ENCODE results near the gene CACTIN.
A peak's percentile ranks its signal among the peaks of the same experiment; 100 is the strongest.

The CACTIN gene

DNA sequence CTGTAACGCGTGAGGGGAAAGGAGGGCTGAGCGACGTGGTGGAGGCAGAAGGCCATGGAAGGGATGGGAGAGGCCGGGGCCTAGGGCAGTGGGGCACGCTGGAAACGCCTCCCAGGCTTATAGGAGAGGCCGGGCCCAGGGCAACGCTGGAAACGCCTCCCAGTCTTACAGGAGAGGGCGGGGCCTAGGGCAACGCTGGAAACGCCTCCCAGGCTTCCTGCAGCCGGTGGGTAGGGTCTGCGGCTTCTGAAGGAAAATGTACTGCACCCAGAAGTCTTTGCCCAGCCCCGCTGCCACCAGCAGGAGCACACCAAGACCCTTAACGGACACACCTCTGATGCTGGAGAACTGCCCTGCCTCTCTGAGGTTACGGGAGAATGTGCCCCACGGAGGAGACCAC lies 9.1 kb downstream of the CACTIN start:
- no peak overlapping the region for H2BK12ac ChIP-seq (ENCODE audit: low read length in 2 of 2)
- WGBS, result 85% methylated on average over 19 of the region's 19 CpGs
- no peak overlapping the region for H2BK5ac ChIP-seq (ENCODE audit: low read depth, low read length, poor library complexity, severe bottlenecking)
- H3K18ac ChIP-seq (ENCODE audit: low read depth in 1 of 2, low read length in 2 of 2), result no peak overlapping the region
- H2BK15ac ChIP-seq (ENCODE audit: low read depth, poor library complexity, severe bottlenecking), result no peak overlapping the region
- no peaks in the 10 kb centered on the region for H3K9me3 ChIP-seq (ENCODE audit: control insufficient read depth, low read length)
- peaks cover 12% of the 10 kb centered on the region for H3K4me1 ChIP-seq (ENCODE audit: control insufficient read depth, insufficient read depth, low read depth, low read length)
- no peak overlapping the region for H3K14ac ChIP-seq (ENCODE audit: low read length in 2 of 2)
- no peak overlapping the region for H4K8ac ChIP-seq (ENCODE audit: low read length)
- no peak overlapping the region for H3K27ac ChIP-seq (ENCODE audit: low read length, poor library complexity, severe bottlenecking)
- no peak overlapping the region for H4K91ac ChIP-seq (ENCODE audit: low read length)
- no peak overlapping the region for H3K4me3 ChIP-seq (ENCODE audit: insufficient read depth in 1 of 2, low read depth in 1 of 2, low read length in 2 of 2)
- no peak overlapping the region for H3K9ac ChIP-seq (ENCODE audit: low read length)
- no peaks in the 10 kb centered on the region for H3K27me3 ChIP-seq (ENCODE audit: control insufficient read depth in 1 of 2, insufficient read depth in 1 of 2, low read length in 2 of 2)
- H3K4me2 ChIP-seq (ENCODE audit: low read length, poor library complexity, severe bottlenecking), result no peak overlapping the region
- H3K79me1 ChIP-seq (replicated peaks; ENCODE audit: low read length, poor library complexity, severe bottlenecking), result peaks cover 28% of the 10 kb centered on the region
- no peak for DNase-seq
- no peak overlapping the region for H2AK5ac ChIP-seq (ENCODE audit: low read length, severe bottlenecking)
- H3K23ac ChIP-seq (ENCODE audit: low read length in 2 of 2), result no peak overlapping the region
- no peak overlapping the region for H3K4ac ChIP-seq (ENCODE audit: low read depth in 1 of 2, low read length in 2 of 2)
- H2BK120ac ChIP-seq (ENCODE audit: low read depth, low read length), result no peak overlapping the region
- H2AFZ ChIP-seq (ENCODE audit: low read depth, low read length), result no peak overlapping the region
- H3K36me3 ChIP-seq (ENCODE audit: control insufficient read depth in 1 of 2, insufficient read depth in 2 of 2, low read depth in 1 of 2, low read length in 2 of 2), result peaks cover 32 to 94% of the 10 kb centered on the region in 2 experiments

- peaks cover 38 to 94% of the 10 kb centered on the region in 2 experiments for H3K36me3 ChIP-seq (ENCODE audit: control insufficient read depth in 1 of 2, insufficient read depth in 2 of 2, low read depth in 1 of 2, low read length in 2 of 2)
- no peak overlapping the region for H3K23ac ChIP-seq (ENCODE audit: low read length in 2 of 2)
- H3K14ac ChIP-seq (ENCODE audit: low read length in 2 of 2), result no peak overlapping the region
- H3K18ac ChIP-seq (ENCODE audit: low read depth in 1 of 2, low read length in 2 of 2), result no peak overlapping the region
- 95% methylated on average over 26 of the region's 26 CpGs for WGBS
- H2AK5ac ChIP-seq (ENCODE audit: low read length, severe bottlenecking), result no peak overlapping the region
- peaks cover 20% of the 10 kb centered on the region for H3K79me1 ChIP-seq (replicated peaks; ENCODE audit: low read length, poor library complexity, severe bottlenecking)
- no peak overlapping the region for H2BK12ac ChIP-seq (ENCODE audit: low read length in 2 of 2)
- no peak overlapping the region for H3K4me2 ChIP-seq (ENCODE audit: low read length, poor library complexity, severe bottlenecking)
- no peak overlapping the region for H4K8ac ChIP-seq (ENCODE audit: low read length)
- H2AFZ ChIP-seq (ENCODE audit: low read depth, low read length), result no peak overlapping the region
- no peak overlapping the region for H3K4ac ChIP-seq (ENCODE audit: low read depth in 1 of 2, low read length in 2 of 2)
- no peak overlapping the region for H4K91ac ChIP-seq (ENCODE audit: low read length)
- H3K9me3 ChIP-seq (ENCODE audit: control insufficient read depth, low read length), result no peaks in the 10 kb centered on the region
- no peak overlapping the region for H3K9ac ChIP-seq (ENCODE audit: low read length)
- H2BK120ac ChIP-seq (ENCODE audit: low read depth, low read length), result no peak overlapping the region
- no peaks in the 10 kb centered on the region for H3K27me3 ChIP-seq (ENCODE audit: control insufficient read depth in 1 of 2, insufficient read depth in 1 of 2, low read length in 2 of 2)
- DNase-seq, result no peak
- H2BK15ac ChIP-seq (ENCODE audit: low read depth, poor library complexity, severe bottlenecking), result peak overlapping the region; percentile 32
- no peak overlapping the region for H2BK5ac ChIP-seq (ENCODE audit: low read depth, low read length, poor library complexity, severe bottlenecking)
- H3K4me1 ChIP-seq (ENCODE audit: control insufficient read depth, insufficient read depth, low read depth, low read length), result peaks cover 12% of the 10 kb centered on the region
- H3K27ac ChIP-seq (ENCODE audit: low read length, poor library complexity, severe bottlenecking), result no peak overlapping the region
- H3K4me3 ChIP-seq (ENCODE audit: insufficient read depth in 1 of 2, low read depth in 1 of 2, low read length in 2 of 2), result no peak overlapping the region
Measured at GRCh38 chr19:3615524-3616135, 11.0 kb downstream of the CACTIN start.

DNA sequence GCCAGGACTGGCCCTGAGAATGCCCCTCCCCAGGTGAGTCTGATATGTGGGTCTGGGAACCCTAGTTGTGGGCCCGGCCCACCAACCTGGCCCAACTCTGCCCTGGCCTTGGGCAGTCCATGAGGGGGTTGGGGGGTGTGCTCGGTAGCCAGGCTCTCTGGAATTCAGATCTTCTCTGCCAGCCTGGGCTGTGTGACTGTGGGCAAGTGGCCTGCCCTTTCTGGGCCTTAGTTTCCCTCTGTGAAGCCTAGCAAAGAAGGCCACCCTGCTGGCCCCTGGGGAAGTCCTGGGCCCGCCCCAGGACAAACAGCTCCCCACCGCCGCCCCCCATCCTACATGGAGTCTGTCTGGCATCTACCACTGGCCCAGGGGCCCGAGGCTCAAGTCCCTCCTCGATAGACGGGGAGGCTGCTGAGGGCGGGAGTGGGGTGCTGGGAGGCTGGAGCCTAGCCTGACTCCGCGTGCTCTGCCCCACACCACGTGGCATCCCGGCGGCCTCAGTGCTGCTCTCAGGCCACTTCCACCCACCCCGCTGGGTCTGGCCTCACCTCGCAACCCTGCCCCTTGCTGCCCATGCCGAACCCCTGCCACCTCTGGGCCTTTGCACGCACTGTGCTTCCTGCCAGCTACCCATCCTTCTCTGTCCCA lies 11.6 kb downstream of the CACTIN start:
- H3K23ac ChIP-seq (ENCODE audit: low read length in 2 of 2), result no peak overlapping the region
- DNase-seq, result no peak
- no peak overlapping the region for H2AK5ac ChIP-seq (ENCODE audit: low read length, severe bottlenecking)
- H3K9me3 ChIP-seq (ENCODE audit: control insufficient read depth, low read length), result no peaks in the 10 kb centered on the region
- H2BK5ac ChIP-seq (ENCODE audit: low read depth, low read length, poor library complexity, severe bottlenecking), result no peak overlapping the region
- peaks cover 18% of the 10 kb centered on the region for H3K79me1 ChIP-seq (replicated peaks; ENCODE audit: low read length, poor library complexity, severe bottlenecking)
- no peak overlapping the region for H3K14ac ChIP-seq (ENCODE audit: low read length in 2 of 2)
- no peak overlapping the region for H2BK120ac ChIP-seq (ENCODE audit: low read depth, low read length)
- H3K4me3 ChIP-seq (ENCODE audit: insufficient read depth in 1 of 2, low read depth in 1 of 2, low read length in 2 of 2), result no peak overlapping the region
- H3K27ac ChIP-seq (ENCODE audit: low read length, poor library complexity, severe bottlenecking), result no peak overlapping the region
- H3K4ac ChIP-seq (ENCODE audit: low read depth in 1 of 2, low read length in 2 of 2), result no peak overlapping the region
- no peak overlapping the region for H2AFZ ChIP-seq (ENCODE audit: low read depth, low read length)
- H3K18ac ChIP-seq (ENCODE audit: low read depth in 1 of 2, low read length in 2 of 2), result no peak overlapping the region
- H3K4me1 ChIP-seq (ENCODE audit: control insufficient read depth, insufficient read depth, low read depth, low read length), result peaks cover 15% of the 10 kb centered on the region
- WGBS, result 92% methylated on average over 17 of the region's 18 CpGs
- H3K36me3 ChIP-seq (ENCODE audit: control insufficient read depth in 1 of 2, insufficient read depth in 2 of 2, low read depth in 1 of 2, low read length in 2 of 2), result peaks cover 38 to 94% of the 10 kb centered on the region in 2 experiments
- no peak overlapping the region for H4K91ac ChIP-seq (ENCODE audit: low read length)
- no peak overlapping the region for H3K4me2 ChIP-seq (ENCODE audit: low read length, poor library complexity, severe bottlenecking)
- no peaks in the 10 kb centered on the region for H3K27me3 ChIP-seq (ENCODE audit: control insufficient read depth in 1 of 2, insufficient read depth in 1 of 2, low read length in 2 of 2)
- no peak overlapping the region for H4K8ac ChIP-seq (ENCODE audit: low read length)
- no peak overlapping the region for H2BK15ac ChIP-seq (ENCODE audit: low read depth, poor library complexity, severe bottlenecking)
- no peak overlapping the region for H2BK12ac ChIP-seq (ENCODE audit: low read length in 2 of 2)
- no peak overlapping the region for H3K9ac ChIP-seq (ENCODE audit: low read length)

DNA sequence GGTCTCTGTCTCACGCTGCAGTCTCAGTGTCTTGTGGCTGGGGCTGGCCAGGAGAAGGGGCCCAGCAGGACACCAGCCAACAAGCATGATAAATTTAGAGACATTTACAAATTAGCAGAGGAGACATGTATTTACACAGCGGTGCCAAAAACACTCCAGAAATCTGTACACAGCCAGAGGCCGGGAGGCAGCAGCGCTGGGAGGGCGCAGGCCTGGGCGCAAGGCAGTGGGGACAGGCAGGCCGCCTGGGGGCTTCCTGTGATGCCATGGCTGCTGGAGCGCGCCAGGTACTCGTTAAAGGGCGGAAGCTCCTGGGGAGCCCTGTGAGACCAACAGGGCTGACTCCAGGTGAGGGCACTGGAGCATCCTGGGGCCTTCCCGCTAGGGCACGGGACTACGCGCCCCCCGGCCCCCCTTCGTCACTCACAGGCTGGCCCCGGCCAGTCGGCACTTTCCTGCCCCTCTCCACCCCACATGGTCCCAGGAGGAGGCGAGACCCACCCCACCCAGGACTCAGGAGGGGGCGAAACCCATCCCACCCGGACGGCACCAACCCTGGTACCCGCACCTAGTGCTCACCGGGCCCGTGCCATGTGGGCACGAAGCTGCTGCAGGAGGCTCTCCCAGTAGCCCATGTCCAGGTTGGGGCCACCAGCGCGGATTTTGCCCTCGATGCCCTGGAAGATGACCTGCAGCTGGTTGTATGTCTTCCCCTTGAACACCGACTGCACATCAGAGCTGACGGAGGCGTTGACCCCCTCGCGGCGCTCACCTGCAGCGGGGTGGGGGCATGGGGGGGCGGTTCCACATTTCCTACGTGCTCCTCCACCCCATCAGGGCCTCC lies 12.6 kb downstream of the CACTIN start:
- Histone ChIP-seq H3K36me3 (ENCODE audit: control insufficient read depth in 1 of 2, insufficient read depth in 2 of 2, low read depth in 1 of 2, low read length in 2 of 2) (peaks cover 29 to 93% of the 10 kb centered on the region in 2 experiments), H2BK15ac (ENCODE audit: low read depth, poor library complexity, severe bottlenecking) (no peak overlapping the region), H4K8ac (ENCODE audit: low read length) (no peak overlapping the region), H3K14ac (ENCODE audit: low read length in 2 of 2) (no peak overlapping the region), H3K4me1 (ENCODE audit: control insufficient read depth, insufficient read depth, low read depth, low read length) (peaks cover 17% of the 10 kb centered on the region), H3K23ac (ENCODE audit: low read length in 2 of 2) (no peak overlapping the region), H3K79me1 (replicated peaks; ENCODE audit: low read length, poor library complexity, severe bottlenecking) (peaks cover 14% of the 10 kb centered on the region), H3K4me2 (ENCODE audit: low read length, poor library complexity, severe bottlenecking) (no peak overlapping the region), H3K9me3 (ENCODE audit: control insufficient read depth, low read length) (no peaks in the 10 kb centered on the region), H2AFZ (ENCODE audit: low read depth, low read length) (no peak overlapping the region), H3K27ac (ENCODE audit: low read length, poor library complexity, severe bottlenecking) (no peak overlapping the region), H2AK5ac (ENCODE audit: low read length, severe bottlenecking) (no peak overlapping the region), H3K9ac (ENCODE audit: low read length) (no peak overlapping the region), H3K18ac (ENCODE audit: low read depth in 1 of 2, low read length in 2 of 2) (no peak overlapping the region), H2BK120ac (ENCODE audit: low read depth, low read length) (no peak overlapping the region), H2BK5ac (ENCODE audit: low read depth, low read length, poor library complexity, severe bottlenecking) (no peak overlapping the region), H4K91ac (ENCODE audit: low read length) (no peak overlapping the region), H3K4ac (ENCODE audit: low read depth in 1 of 2, low read length in 2 of 2) (no peak overlapping the region), H3K27me3 (ENCODE audit: control insufficient read depth in 1 of 2, insufficient read depth in 1 of 2, low read length in 2 of 2) (no peaks in the 10 kb centered on the region), H2BK12ac (ENCODE audit: low read length in 2 of 2) (no peak overlapping the region), H3K4me3 (ENCODE audit: insufficient read depth in 1 of 2, low read depth in 1 of 2, low read length in 2 of 2) (no peak overlapping the region)
- 97% methylated on average over 31 of the region's 39 CpGs for WGBS
- DNase-seq, result no peak

Data from mesenchymal stem cell (in vitro differentiated cells and primary cell).